Measurements from ENCODE around the gene RBMS1.

The RBMS1 gene

GRCh38 chr2:160261732-160262131, 231.9 kb downstream of the RBMS1 start:
- no peak overlapping the region for H3K4me3 ChIP-seq (ENCODE audit: low read depth, low read length)

GRCh38 chr2:160258492-160258805, 235.2 kb downstream of the RBMS1 start:
- H3K4me3 ChIP-seq (ENCODE audit: low read depth, low read length): no peak overlapping the region

DNA sequence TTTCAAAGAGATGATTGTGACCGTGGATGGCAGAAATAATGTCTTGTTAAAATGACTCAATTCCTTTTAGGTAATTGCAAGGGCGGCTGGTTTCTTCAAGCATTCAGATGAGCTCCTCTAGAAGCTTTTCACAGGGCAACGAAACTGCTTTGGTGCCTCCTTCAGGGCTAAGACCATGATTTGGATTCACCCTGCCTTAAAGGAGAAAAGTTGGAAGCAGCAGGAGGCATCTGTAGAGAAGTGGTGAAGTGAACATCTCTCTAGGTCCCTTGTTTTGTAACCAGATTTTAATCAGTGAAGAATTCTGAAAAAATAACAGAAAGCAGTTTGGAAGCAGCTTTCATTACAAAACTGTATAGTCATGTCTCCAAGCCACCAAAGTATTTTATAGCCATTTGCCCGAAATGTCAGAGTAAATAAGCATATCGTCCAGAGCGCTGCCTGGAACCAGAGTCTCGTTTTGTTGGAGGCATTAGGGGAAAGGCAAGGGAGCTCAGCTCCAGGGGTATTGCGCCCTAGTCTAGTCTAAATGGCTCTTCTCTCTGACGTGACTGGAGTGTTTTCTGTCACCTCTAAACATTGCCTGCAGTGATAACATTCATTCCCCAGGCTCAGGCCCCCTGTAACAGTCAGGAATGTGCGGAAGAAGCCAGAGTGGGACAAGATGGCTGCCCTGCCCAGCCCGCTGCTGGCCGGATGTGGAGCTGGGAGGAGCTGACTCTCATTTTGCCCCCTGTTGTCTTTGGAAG, 235.7 kb downstream of the RBMS1 start:
- H3K4me3 ChIP-seq (ENCODE audit: low read depth, low read length): no peak overlapping the region

DNA sequence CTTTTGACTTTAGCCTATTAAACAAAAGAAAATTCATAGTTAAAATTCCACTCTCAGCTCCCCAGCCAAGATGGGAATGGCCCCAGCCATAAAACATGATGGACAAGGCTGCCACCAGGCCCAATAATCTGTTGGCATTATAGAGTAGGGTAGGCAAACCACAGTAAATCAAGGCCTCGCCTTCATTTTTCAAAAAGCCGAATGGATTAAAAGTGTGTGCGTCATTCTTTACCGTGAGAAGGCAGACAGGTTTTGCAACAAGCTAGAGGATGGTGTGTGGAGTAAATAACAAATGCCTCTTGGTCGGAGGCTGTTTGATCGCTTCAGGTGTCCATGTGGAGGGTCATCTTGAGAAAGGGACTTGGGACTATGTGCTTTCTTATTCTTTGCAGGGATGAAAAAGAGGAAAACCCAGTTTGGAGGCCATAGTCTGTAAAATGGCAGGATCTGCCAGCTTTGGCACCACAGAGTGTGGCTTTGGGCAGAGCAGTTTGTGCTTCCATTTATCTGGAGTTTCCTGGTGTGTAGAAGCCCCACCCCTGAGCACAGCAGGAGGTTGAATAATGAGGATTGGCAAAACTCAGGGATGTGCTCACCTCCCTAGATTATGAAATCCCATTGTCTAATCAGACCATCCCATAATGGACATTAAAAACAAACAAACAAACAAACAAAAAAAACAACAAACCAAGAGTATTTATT, 236.4 kb downstream of the RBMS1 start:
- H3K4me3 ChIP-seq (ENCODE audit: low read depth, low read length): no peak overlapping the region

DNA sequence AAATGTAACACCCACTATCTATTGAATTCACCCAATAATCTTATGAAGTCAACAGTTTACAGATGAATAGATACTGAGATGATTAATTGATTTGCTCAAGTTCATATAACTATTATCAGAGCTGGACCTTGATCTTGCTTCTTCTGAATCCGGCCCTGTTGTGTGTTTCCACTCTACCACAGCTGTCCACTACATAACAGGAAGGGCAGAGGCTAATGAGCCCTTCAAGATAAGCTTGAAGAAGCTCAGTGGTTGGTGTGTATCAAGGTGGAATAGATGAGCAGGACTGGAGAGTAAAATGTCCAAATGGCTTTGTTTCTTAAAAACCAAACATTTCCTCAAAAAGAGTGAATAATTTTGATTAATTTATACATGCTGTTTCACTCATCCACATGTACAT, 237.1 kb downstream of the RBMS1 start:
- H3K4me3 ChIP-seq (ENCODE audit: low read depth, low read length): no peak overlapping the region

DNA sequence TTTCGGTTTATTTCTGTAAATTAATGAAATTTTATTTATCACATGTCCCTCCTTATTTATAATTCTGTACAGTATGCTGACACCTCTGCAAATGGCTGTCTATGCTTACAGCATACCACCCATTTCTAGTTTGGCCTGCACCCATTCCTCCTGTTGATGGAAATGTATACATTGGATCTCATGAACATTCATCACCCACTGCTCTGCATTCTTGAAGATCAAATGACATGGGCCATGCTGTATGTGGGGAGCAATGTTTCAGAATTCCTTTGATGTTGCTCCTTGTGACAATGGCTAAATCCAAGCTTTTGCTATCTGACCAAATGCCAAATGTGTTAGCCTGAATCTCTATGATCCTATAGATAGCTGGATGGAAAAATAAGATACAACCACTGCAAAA, 238.2 kb downstream of the RBMS1 start:
- H3K4me3 ChIP-seq (ENCODE audit: low read depth, low read length): no peak overlapping the region

- H3K4me3 ChIP-seq (ENCODE audit: low read depth, low read length): no peak overlapping the region
Observed at GRCh38 chr2:160254189-160254762, 239.3 kb downstream of the RBMS1 start.

DNA sequence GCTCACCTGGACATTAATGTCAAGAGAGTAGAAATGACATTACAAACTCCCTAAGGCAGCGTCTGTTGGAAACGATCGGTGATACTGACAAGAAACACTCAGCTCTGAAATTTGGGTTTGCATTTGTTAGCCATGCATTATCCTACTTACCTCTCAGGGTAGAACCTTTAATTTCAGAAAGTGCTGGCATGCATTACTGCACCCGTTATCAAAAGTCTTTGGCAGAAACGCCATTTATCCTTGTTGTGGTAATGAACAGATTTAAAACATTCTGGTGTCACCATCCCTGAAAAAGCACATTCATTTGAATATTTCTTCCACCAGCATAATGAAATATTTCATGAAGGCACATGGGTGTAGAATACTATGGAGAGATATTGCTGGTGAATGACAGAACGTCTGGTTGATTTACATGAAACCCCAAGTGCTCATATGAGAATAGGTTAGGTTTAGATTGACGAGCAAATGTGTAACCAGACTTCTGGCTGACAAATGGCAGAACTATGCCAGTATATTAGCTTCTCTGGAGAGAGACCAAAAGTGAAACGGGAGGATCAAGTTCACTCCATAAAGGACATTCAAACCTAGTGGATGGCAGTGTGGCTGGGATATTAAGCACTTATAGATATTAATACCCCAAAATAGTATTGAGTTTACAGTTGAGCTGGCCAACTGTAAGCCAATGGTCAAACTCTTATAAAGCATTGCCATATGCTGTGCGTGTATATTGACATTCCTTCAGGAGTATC, 240.0 kb downstream of the RBMS1 start:
- no peak overlapping the region for H3K4me3 ChIP-seq (ENCODE audit: low read depth, low read length)

DNA sequence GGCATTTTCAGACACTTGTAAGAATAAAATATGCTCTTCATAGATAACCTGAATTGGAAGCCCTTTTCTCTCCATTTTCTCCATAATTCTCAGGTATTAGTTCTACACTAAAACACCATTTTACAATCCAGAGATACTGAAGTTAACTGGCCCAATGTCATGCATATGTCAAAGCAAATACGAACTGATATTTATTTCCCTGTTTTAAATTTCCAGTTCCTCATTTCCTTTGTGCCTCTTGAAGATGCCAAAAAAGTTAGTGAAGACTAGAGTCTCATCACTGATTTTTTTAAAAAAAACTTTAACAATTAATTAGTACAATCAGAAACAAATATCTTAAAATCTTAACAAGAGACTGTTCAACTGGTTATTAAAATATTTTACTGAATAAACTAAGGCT, 240.7 kb downstream of the RBMS1 start:
- no peak overlapping the region for H3K4me3 ChIP-seq (ENCODE audit: low read depth, low read length)

GRCh38 chr2:160252278-160252887, 241.2 kb downstream of the RBMS1 start:
- H3K4me3 ChIP-seq (ENCODE audit: low read depth, low read length): no peak overlapping the region

- no peak overlapping the region for H3K4me3 ChIP-seq (ENCODE audit: low read depth, low read length)
Observed at GRCh38 chr2:160251569-160251968, 242.0 kb downstream of the RBMS1 start.

GRCh38 chr2:160249876-160250275, 243.7 kb downstream of the RBMS1 start:
- no peak overlapping the region for H3K4me3 ChIP-seq (ENCODE audit: low read depth, low read length)

DNA sequence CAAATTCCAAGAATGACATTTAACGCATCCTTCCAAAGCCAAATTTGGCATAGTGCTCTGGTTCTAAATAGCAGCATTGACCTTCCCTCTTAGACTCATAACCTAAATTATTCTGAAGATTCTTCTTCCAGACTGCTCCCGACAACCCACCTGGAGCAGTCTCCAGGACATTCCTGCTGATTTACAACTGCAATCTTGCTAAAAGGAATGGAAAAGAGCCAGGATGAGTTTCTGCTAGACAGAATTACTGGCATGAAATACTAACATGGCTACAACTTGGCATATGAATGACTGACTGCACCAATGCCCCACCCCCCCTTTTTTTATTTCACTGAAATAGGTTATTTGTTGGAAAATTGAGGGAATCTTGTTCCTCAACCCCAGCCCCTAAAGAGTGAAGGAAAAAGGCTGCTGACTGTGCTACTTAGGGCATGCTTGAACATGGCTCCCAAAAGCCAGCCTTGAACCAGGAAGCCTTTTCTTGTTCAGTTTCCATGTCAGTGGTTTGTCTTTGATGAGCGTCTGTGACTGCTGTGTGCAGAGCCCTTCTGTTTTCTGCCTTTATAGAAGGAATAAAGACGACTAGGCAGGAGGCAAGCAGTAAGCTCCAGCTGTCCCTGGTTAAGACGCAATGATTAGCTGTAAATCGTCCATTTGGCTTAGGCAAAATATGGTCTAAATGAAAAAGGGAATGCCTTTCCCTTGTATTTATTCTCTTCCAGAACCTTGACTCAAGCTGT, 246.1 kb downstream of the RBMS1 start:
- no peak overlapping the region for H3K4me3 ChIP-seq (ENCODE audit: low read depth, low read length)

- H3K4me3 ChIP-seq (ENCODE audit: low read depth, low read length): no peak overlapping the region
Observed at GRCh38 chr2:160246356-160246755, 247.3 kb downstream of the RBMS1 start.

GRCh38 chr2:160245614-160246155, 247.9 kb downstream of the RBMS1 start:
- H3K4me3 ChIP-seq (ENCODE audit: low read depth, low read length): no peak overlapping the region

DNA sequence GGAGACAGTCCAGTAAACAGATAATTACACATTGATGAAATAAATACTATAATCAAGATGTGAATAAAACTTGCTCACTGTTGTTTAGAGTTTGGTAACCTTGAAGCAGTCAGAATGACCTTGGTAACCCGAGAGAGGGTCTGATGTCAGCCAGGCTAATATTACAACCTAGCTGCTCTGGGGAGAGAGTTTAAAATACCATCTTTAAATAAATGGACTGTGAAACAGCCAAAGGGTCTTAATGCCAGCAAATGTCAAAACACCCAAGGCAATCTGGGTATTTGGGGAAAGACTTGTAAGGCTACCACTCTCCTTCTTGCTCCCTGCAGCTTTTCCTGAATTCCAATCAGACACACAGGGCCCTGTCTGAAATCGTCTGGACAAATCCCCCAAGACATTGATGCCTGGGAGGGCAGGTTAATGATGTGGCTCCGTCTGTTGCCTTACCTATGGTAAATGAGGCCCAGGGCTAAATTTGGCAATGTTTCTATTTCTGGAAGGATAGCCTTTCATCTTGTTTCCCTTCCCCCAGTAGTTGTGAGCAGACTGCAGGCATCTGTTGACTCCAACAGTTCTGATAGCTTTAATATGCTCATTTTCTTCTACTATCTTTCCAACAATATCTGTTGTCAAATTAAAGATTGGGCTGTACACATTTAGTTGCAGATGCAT, 250.6 kb downstream of the RBMS1 start:
- no peak overlapping the region for H3K4me3 ChIP-seq (ENCODE audit: low read depth, low read length)

GRCh38 chr2:160241251-160242137, 252.1 kb downstream of the RBMS1 start:
- no peak overlapping the region for H3K4me3 ChIP-seq (ENCODE audit: low read depth, low read length)

DNA sequence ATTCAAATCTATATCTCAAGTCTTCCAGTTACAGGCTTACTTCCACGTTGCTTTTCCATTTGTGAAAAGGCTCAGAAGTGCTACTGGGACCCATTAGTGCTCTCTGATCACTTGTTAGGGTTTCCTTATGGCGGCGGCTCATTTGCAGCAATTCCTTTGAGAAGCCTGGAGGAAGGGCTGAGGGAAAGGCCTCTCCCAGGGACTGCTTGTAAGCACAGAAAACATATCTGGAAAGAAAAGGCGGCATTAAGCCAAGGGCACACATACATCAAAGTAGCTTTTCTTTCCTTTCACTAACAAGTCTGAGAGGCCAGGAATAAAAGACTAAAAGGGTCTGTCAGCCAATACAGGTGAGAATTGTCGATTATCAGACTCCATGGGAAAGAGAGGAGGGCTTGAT, 254.2 kb downstream of the RBMS1 start:
- H3K4me3 ChIP-seq (ENCODE audit: low read depth, low read length): no peak overlapping the region

GRCh38 chr2:160238392-160238791, 255.2 kb downstream of the RBMS1 start:
- H3K4me3 ChIP-seq (ENCODE audit: low read depth, low read length): no peak overlapping the region

All from iPS-11a (cell line).